ENCODE results near the gene TMEM170A. TPM values are rescaled to one million over a fixed set of nuclear protein-coding genes. Genes with fewer than 3 reads are reported as not detected.

TMEM170A gene
- polyA plus RNA-seq, 2 donors = 5.0 to 5.2 TPM

GRCh38 chr16:75415169-75415905 is 49.2 kb downstream of the TMEM170A start:
- 71 to 75% methylated on average over 4 of the region's 4 CpGs for WGBS, 2 donors
- Histone ChIP-seq H3K4me1 (ENCODE audit: control insufficient read depth in 2 of 2, insufficient read depth in 2 of 2, low read length in 1 of 2) (peaks cover 0 to 2% of the 10 kb centered on the region in 2 donors), H3K4me3 (ENCODE audit: low read depth in 1 of 2, low read length in 2 of 2) (no peak overlapping the region), H3K9me3 (ENCODE audit: control insufficient read depth in 2 of 2, insufficient read depth in 1 of 2, low read depth in 1 of 2, low read length in 1 of 2) (no peaks in the 10 kb centered on the region), H3K27me3 (ENCODE audit: control insufficient read depth in 1 of 2, insufficient read depth in 2 of 2, low read length in 2 of 2) (no peaks in the 10 kb centered on the region), H3K27ac (ENCODE audit: low read depth in 2 of 2, low read length in 1 of 2) (no peak overlapping the region), H3K36me3 (ENCODE audit: control insufficient read depth in 2 of 2, insufficient read depth in 2 of 2, low read length in 1 of 2) (no peaks in the 10 kb centered on the region)

DNA sequence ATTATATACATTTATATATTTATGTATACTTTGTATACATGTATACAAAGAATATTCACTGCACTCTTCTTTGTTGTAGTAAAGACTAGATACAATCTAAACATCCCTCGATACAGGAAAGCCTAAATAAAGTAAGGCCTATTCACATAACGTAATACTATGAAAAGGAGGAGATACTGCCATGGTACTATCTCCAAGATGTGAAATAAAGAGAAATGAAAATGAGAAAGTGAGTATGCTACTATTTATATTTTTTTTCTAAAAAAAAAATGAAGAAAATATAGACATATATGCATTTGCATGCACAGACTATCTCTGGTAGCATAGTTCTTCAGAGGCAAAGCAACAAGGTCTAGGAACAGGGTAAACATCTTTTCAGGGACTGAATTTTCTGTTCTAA is 50.5 kb downstream of the TMEM170A start:
- no peak overlapping the region for H3K4me3 ChIP-seq (ENCODE audit: low read depth in 1 of 2, low read length in 2 of 2)
- no peak overlapping the region for H3K27ac ChIP-seq (ENCODE audit: low read depth in 2 of 2, low read length in 1 of 2)
- no peaks in the 10 kb centered on the region for H3K9me3 ChIP-seq (ENCODE audit: control insufficient read depth in 2 of 2, insufficient read depth in 1 of 2, low read depth in 1 of 2, low read length in 1 of 2)
- peaks cover 0 to 5% of the 10 kb centered on the region in 2 donors for H3K36me3 ChIP-seq (ENCODE audit: control insufficient read depth in 2 of 2, insufficient read depth in 2 of 2, low read length in 1 of 2)
- H3K4me1 ChIP-seq (ENCODE audit: control insufficient read depth in 2 of 2, insufficient read depth in 2 of 2, low read length in 1 of 2) = peaks cover 0 to 2% of the 10 kb centered on the region in 2 donors
- 81 to 89% methylated on average over 2 of the region's 2 CpGs for WGBS, 2 donors
- no peaks in the 10 kb centered on the region for H3K27me3 ChIP-seq (ENCODE audit: control insufficient read depth in 1 of 2, insufficient read depth in 2 of 2, low read length in 2 of 2)

GRCh38 chr16:75406943-75407342 is 57.5 kb downstream of the TMEM170A start:
- WGBS, 2 donors = 81 to 82% methylated on average over 4 of the region's 4 CpGs
- Histone ChIP-seq H3K9me3 (ENCODE audit: control insufficient read depth in 2 of 2, insufficient read depth in 1 of 2, low read depth in 1 of 2, low read length in 1 of 2) (no peaks in the 10 kb centered on the region), H3K4me3 (ENCODE audit: low read depth in 1 of 2, low read length in 2 of 2) (no peak overlapping the region), H3K27ac (ENCODE audit: low read depth in 2 of 2, low read length in 1 of 2) (no peak overlapping the region), H3K27me3 (ENCODE audit: control insufficient read depth in 1 of 2, insufficient read depth in 2 of 2, low read length in 2 of 2) (no peaks in the 10 kb centered on the region), H3K4me1 (ENCODE audit: control insufficient read depth in 2 of 2, insufficient read depth in 2 of 2, low read length in 1 of 2) (no peaks in the 10 kb centered on the region), H3K36me3 (ENCODE audit: control insufficient read depth in 2 of 2, insufficient read depth in 2 of 2, low read length in 1 of 2) (peaks cover 0 to 5% of the 10 kb centered on the region in 2 donors)

DNA sequence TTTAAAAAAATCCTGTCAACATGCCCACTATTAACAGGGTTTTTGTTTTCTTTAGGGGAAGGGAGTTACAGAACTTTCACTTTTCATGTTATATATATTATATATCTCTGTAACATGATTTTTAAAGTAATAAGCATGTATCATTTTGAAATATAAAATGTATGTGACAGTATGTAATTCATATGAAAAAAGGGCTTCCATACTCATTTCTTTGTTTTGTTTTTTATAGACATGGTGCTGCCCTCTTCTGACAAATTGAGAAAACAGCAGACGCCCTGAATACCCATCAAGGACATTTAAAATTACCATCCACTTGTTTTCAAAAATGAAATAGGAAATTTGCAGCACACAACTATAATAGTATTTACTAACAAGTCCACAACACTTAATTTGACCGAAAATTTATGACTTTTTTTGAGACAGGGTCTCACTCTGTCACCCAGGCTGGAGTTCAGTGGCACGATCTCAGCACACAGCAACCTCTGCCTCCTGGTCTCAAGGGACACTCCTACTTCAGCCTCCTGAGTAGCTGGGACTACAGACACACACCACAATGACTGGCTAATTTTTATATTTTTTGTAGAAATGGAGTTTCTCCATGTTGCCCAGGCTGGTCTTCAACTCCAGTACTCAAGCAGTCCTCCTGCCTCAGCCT is 61.5 kb downstream of the TMEM170A start:
- 34 to 38% methylated on average over 3 of the region's 3 CpGs for WGBS, 2 donors

DNA sequence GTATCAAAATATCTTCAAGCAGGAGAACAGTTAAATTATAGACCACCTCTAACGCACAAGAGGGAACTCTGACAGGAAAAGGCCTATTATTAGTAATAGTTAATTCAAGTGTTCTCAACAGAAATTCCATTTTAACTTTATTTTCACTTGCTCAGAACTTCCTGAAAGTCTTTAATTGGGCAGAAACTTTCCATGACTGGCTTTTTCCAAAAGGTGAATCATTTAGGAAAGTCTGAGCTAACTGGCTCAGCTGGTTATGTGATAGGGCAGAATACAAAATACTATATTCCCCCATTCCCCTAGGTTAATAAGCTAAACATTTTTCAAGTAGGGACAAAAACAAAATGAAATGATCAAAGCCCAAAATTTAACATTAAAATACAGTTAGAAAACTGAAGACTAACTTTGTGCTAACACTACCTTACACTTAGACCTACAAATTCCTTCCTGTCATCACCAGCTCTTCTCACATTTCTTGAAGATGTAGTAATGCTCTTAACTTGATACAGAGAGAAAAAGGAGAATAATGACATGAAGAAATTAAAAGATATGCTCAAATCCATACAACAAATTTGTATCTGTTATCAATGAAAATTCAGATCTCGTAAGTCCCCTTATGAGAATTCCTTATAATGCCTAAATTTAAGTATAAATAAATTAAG is 62.2 kb downstream of the TMEM170A start:
- 36 to 43% methylated on average over 2 of the region's 2 CpGs for WGBS, 2 donors
- no peaks in the 10 kb centered on the region for H3K36me3 ChIP-seq (ENCODE audit: control insufficient read depth in 2 of 2, insufficient read depth in 2 of 2, low read length in 1 of 2)
- H3K27me3 ChIP-seq (ENCODE audit: control insufficient read depth in 1 of 2, insufficient read depth in 2 of 2, low read length in 2 of 2) = no peaks in the 10 kb centered on the region
- no peaks in the 10 kb centered on the region for H3K9me3 ChIP-seq (ENCODE audit: control insufficient read depth in 2 of 2, insufficient read depth in 1 of 2, low read depth in 1 of 2, low read length in 1 of 2)
- no peaks in the 10 kb centered on the region for H3K4me1 ChIP-seq (ENCODE audit: control insufficient read depth in 2 of 2, insufficient read depth in 2 of 2, low read length in 1 of 2)
- no peak overlapping the region for H3K27ac ChIP-seq (ENCODE audit: low read depth in 2 of 2, low read length in 1 of 2)
- no peak overlapping the region for H3K4me3 ChIP-seq (ENCODE audit: low read depth in 1 of 2, low read length in 2 of 2)

More for the DNA sequence above, 61.5 kb downstream of the TMEM170A start:
- no peaks in the 10 kb centered on the region for H3K27me3 ChIP-seq (ENCODE audit: control insufficient read depth in 1 of 2, insufficient read depth in 2 of 2, low read length in 2 of 2)
- no peak overlapping the region for H3K4me3 ChIP-seq (ENCODE audit: low read depth in 1 of 2, low read length in 2 of 2)
- no peaks in the 10 kb centered on the region for H3K36me3 ChIP-seq (ENCODE audit: control insufficient read depth in 2 of 2, insufficient read depth in 2 of 2, low read length in 1 of 2)
- H3K27ac ChIP-seq (ENCODE audit: low read depth in 2 of 2, low read length in 1 of 2) = no peak overlapping the region
- H3K4me1 ChIP-seq (ENCODE audit: control insufficient read depth in 2 of 2, insufficient read depth in 2 of 2, low read length in 1 of 2) = no peaks in the 10 kb centered on the region
- no peaks in the 10 kb centered on the region for H3K9me3 ChIP-seq (ENCODE audit: control insufficient read depth in 2 of 2, insufficient read depth in 1 of 2, low read depth in 1 of 2, low read length in 1 of 2)

GRCh38 chr16:75401691-75402090 is 62.8 kb downstream of the TMEM170A start:
- no peak overlapping the region for H3K27ac ChIP-seq (ENCODE audit: low read depth in 2 of 2, low read length in 1 of 2)
- H3K4me1 ChIP-seq (ENCODE audit: control insufficient read depth in 2 of 2, insufficient read depth in 2 of 2, low read length in 1 of 2) = no peaks in the 10 kb centered on the region
- no peak overlapping the region for H3K4me3 ChIP-seq (ENCODE audit: low read depth in 1 of 2, low read length in 2 of 2)
- no peaks in the 10 kb centered on the region for H3K27me3 ChIP-seq (ENCODE audit: control insufficient read depth in 1 of 2, insufficient read depth in 2 of 2, low read length in 2 of 2)
- no peaks in the 10 kb centered on the region for H3K9me3 ChIP-seq (ENCODE audit: control insufficient read depth in 2 of 2, insufficient read depth in 1 of 2, low read depth in 1 of 2, low read length in 1 of 2)
- no peaks in the 10 kb centered on the region for H3K36me3 ChIP-seq (ENCODE audit: control insufficient read depth in 2 of 2, insufficient read depth in 2 of 2, low read length in 1 of 2)

DNA sequence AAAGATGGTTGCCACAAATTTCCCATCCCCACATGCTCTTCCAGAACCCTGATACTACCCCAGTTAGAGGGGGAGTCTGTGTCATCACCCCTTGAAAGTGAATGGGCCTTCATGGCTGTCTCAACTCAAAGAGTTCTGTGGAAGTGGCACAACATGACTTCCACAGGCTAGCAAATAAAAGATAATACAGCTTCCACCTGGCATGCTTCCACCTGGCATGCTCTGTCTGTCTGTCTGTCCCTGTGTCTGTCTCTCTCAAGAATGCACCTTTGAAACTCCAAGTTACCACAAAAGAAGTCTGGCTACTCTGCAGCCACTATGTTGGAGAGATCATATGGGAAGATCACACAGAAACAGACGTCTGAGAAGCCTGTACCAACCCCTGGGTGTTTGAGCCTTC is 66.2 kb downstream of the TMEM170A start:
- Histone ChIP-seq H3K9me3 (ENCODE audit: control insufficient read depth in 2 of 2, insufficient read depth in 1 of 2, low read depth in 1 of 2, low read length in 1 of 2) (no peaks in the 10 kb centered on the region), H3K4me1 (ENCODE audit: control insufficient read depth in 2 of 2, insufficient read depth in 2 of 2, low read length in 1 of 2) (no peaks in the 10 kb centered on the region), H3K4me3 (ENCODE audit: low read depth in 1 of 2, low read length in 2 of 2) (no peak overlapping the region), H3K27me3 (ENCODE audit: control insufficient read depth in 1 of 2, insufficient read depth in 2 of 2, low read length in 2 of 2) (no peaks in the 10 kb centered on the region), H3K36me3 (ENCODE audit: control insufficient read depth in 2 of 2, insufficient read depth in 2 of 2, low read length in 1 of 2) (peaks cover 0 to 5% of the 10 kb centered on the region in 2 donors), H3K27ac (ENCODE audit: low read depth in 2 of 2, low read length in 1 of 2) (no peak overlapping the region)
- 73% methylated on average over 1 of the region's 1 CpG for WGBS, 2 donors

- WGBS, 2 donors = 79 to 84% methylated on average over 5 of the region's 5 CpGs
- H3K27ac ChIP-seq (ENCODE audit: low read depth in 2 of 2, low read length in 1 of 2) = no peak overlapping the region
- H3K36me3 ChIP-seq (ENCODE audit: control insufficient read depth in 2 of 2, insufficient read depth in 2 of 2, low read length in 1 of 2) = peaks cover 0 to 8% of the 10 kb centered on the region in 2 donors
- no peaks in the 10 kb centered on the region for H3K4me1 ChIP-seq (ENCODE audit: control insufficient read depth in 2 of 2, insufficient read depth in 2 of 2, low read length in 1 of 2)
- H3K27me3 ChIP-seq (ENCODE audit: control insufficient read depth in 1 of 2, insufficient read depth in 2 of 2, low read length in 2 of 2) = no peaks in the 10 kb centered on the region
- H3K9me3 ChIP-seq (ENCODE audit: control insufficient read depth in 2 of 2, insufficient read depth in 1 of 2, low read depth in 1 of 2, low read length in 1 of 2) = no peaks in the 10 kb centered on the region
- H3K4me3 ChIP-seq (ENCODE audit: low read depth in 1 of 2, low read length in 2 of 2) = no peak overlapping the region
Observed at GRCh38 chr16:75394941-75395340, 69.5 kb downstream of the TMEM170A start.
